Immature natural killer cell (primary cell): ENCODE results near the gene GABRP. TPM values are rescaled to one million over a fixed set of nuclear protein-coding genes. Genes with fewer than 3 reads are reported as not detected.
A peak's percentile ranks its signal among the peaks of the same experiment; 100 is the strongest.
"Not testable (repeated sequence)": the region's sequence is repeated elsewhere in the genome, so short reads cannot be mapped to it uniquely, and the experiment has no call there.

ENCODE experiments used
- DNase-seq, 3 donors: peaks; one replicate each; pipeline ENCODE4 v3.0.0; 2022; ENCODE audit warnings: mixed read lengths in 1 of 3
- H3K27ac Mint-ChIP-seq, 6 donors: one replicate each; pipeline ENCODE4 v1.8.0; 2020; ENCODE audit warnings: mixed read lengths in 6 of 6, mild to moderate bottlenecking in 5 of 6, inconsistent platforms in 4 of 6, moderate library complexity in 3 of 6
- H3K27me3 Mint-ChIP-seq, 3 donors: one replicate each; pipeline ENCODE4 v1.8.0; 2020 to 2021; ENCODE audit warnings: low read depth in 3 of 3, mild to moderate bottlenecking in 3 of 3, mixed read lengths in 3 of 3, moderate library complexity in 3 of 3, inconsistent platforms in 1 of 3
- H3K36me3 Mint-ChIP-seq, 3 donors: one replicate each; pipeline ENCODE4 v1.8.0; 2020; ENCODE audit warnings: mixed read lengths in 3 of 3, inconsistent platforms in 2 of 3, mild to moderate bottlenecking in 2 of 3
- H3K4me1 Mint-ChIP-seq, 2 donors: one replicate each; pipeline ENCODE4 v1.8.0; 2020; ENCODE audit warnings: inconsistent platforms in 2 of 2, mild to moderate bottlenecking in 2 of 2, mixed read lengths in 2 of 2, moderate library complexity in 1 of 2
- H3K4me3 Mint-ChIP-seq, 5 donors: one replicate each; pipeline ENCODE4 v1.8.0; 2020; ENCODE audit warnings: mild to moderate bottlenecking in 5 of 5, mixed read lengths in 5 of 5, inconsistent platforms in 3 of 5, moderate library complexity in 3 of 5
- H3K9me3 Mint-ChIP-seq, 6 donors: one replicate each; pipeline ENCODE4 v1.8.0; 2020; ENCODE audit warnings: mild to moderate bottlenecking in 6 of 6, mixed read lengths in 6 of 6, inconsistent platforms in 4 of 6, moderate library complexity in 3 of 6
- polyA plus RNA-seq, 3 donors: library from polyadenylated mRNA; unstranded; fragments of 300-500 nt; fragmentation: Illumina TruSeq; gene quantifications; one replicate each; pipeline ENCODE4 v1.2.3, GENCODE V29; 2021

The GABRP gene
- polyA plus RNA-seq, 3 donors from 2014 or later = not detected

DNA sequence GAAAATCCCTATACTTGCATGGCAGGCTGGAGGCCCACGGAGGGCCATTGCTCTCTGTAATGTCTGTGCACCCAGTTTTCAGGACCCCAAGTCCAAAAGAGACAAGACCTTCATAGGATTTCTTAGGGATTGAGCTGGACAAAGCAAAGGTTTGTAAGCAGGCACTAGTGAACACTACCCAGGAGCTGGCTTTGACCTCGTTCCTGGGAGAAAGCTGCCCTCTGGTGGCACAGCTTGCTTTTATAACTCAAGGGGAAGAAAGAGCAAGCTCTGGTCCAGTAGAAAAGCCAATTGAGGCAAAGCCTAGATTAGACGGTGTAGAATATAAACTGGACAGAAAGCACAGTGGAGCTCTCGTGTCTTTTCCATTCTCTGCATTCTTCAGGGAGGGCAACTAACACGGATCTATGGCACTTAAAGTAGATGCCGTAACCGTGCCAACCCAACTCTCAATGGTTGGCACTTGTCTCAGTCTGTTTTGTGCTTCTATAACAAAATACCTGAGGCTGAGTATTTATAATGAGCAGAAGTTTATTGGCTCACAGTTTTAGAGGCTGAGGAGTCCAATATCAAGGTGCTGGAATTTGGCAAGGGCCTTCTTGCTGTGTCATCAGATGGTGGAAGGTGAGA lies 7.9 kb downstream of the GABRP start:
- DNase-seq = no peak

DNA sequence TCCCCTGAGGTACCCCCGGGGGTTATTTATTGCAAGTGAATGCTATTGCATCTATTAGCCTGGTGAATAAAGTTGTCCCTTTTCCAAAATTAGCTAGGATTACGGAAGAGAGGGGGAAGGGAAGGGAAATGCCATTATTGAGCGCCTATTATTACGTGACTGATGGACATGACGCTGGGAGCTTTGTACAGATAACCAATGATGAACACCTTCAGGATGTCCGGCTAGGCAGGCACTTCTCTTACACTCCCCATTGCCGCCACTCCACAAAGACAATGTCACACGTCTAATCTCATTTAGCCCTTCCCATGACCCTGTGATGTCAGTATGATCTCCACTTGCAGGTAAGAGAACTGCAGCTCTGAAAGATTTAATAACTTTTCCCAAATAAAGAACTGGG lies 9.4 kb downstream of the GABRP start:
- Mint-ChIP-seq H3K9me3 (no peaks in the 10 kb centered on the region), H3K4me3 (no peak overlapping the region)
- DNase-seq = no peak

More for the DNA sequence above, 7.9 kb downstream of the GABRP start:
- Mint-ChIP-seq H3K27ac (no peak overlapping the region), H3K9me3 (no peaks in the 10 kb centered on the region), H3K4me1 (no peaks in the 10 kb centered on the region), H3K27me3 (peaks cover 0 to 5% (median 0%) of the 10 kb centered on the region in 3 donors), H3K4me3 (no peak overlapping the region), H3K36me3 (no peaks in the 10 kb centered on the region)

DNA sequence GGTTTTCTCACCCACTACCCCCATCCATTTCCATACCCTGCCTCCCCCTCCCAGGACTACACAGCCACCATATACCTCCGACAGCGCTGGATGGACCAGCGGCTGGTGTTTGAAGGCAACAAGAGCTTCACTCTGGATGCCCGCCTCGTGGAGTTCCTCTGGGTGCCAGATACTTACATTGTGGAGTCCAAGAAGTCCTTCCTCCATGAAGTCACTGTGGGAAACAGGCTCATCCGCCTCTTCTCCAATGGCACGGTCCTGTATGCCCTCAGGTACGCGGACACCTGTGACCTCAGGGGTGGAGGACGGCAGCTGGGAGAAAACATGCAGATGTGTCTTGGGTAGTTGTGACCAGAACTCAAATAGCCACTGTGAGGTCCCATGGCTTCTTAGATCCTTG lies 11.6 kb downstream of the GABRP start:
- Mint-ChIP-seq H3K36me3 (no peaks in the 10 kb centered on the region), H3K9me3 (no peaks in the 10 kb centered on the region), H3K27me3 (peaks cover 0 to 1% (median 0%) of the 10 kb centered on the region in 3 donors), H3K4me3 (no peak overlapping the region), H3K4me1 (no peaks in the 10 kb centered on the region), H3K27ac (no peak overlapping the region)
- DNase-seq = no peak

More for the DNA sequence above, 9.4 kb downstream of the GABRP start:
- Mint-ChIP-seq H3K4me1 (no peaks in the 10 kb centered on the region), H3K27me3 (peaks cover 0 to 5% (median 0%) of the 10 kb centered on the region in 3 donors), H3K36me3 (no peaks in the 10 kb centered on the region), H3K27ac (no peak overlapping the region)

DNA sequence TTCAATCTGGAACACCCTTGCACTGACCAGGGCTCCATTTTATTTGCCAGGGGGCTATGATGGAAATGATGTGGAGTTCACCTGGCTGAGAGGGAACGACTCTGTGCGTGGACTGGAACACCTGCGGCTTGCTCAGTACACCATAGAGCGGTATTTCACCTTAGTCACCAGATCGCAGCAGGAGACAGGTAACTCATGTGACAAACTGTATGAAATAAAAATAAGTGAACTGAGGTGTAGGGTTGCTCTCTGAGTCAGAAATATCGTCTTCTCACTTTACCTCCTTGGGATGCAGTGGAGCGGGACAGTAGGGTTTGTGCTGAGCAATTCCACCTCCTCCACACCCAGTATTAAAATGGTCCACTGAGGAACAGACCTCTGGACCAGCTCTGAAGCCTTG lies 22.1 kb downstream of the GABRP start:
- peaks cover 2 to 10% (median 3%) of the 10 kb centered on the region in 3 donors for H3K27me3 Mint-ChIP-seq
- no peak overlapping the region for H3K27ac Mint-ChIP-seq

DNA sequence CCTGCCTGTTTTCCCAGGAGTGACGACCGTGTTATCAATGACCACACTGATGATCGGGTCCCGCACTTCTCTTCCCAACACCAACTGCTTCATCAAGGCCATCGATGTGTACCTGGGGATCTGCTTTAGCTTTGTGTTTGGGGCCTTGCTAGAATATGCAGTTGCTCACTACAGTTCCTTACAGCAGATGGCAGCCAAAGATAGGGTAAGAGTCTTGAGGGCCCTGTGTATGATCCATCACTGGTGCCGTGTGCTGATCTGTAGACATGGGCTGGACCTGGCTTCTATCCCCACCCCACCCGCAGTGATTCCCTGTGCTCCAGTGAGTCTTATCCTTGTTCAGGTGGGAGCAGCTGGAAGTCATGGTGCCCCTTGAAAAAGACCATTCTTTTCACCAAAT lies 26.0 kb downstream of the GABRP start:
- Mint-ChIP-seq H3K36me3 (no peaks in the 10 kb centered on the region), H3K27ac (no peak overlapping the region), H3K9me3 (no peaks in the 10 kb centered on the region), H3K4me1 (no peaks in the 10 kb centered on the region), H3K4me3 (no peak overlapping the region), H3K27me3 (peaks cover 0 to 3% (median 2%) of the 10 kb centered on the region in 3 donors)
- DNase-seq = peak in 1 of 3 donors; percentile 0

More for the DNA sequence above, 22.1 kb downstream of the GABRP start:
- no peaks in the 10 kb centered on the region for H3K4me1 Mint-ChIP-seq
- no peaks in the 10 kb centered on the region for H3K36me3 Mint-ChIP-seq
- no peaks in the 10 kb centered on the region for H3K9me3 Mint-ChIP-seq
- no peak for DNase-seq
- no peak overlapping the region for H3K4me3 Mint-ChIP-seq

DNA sequence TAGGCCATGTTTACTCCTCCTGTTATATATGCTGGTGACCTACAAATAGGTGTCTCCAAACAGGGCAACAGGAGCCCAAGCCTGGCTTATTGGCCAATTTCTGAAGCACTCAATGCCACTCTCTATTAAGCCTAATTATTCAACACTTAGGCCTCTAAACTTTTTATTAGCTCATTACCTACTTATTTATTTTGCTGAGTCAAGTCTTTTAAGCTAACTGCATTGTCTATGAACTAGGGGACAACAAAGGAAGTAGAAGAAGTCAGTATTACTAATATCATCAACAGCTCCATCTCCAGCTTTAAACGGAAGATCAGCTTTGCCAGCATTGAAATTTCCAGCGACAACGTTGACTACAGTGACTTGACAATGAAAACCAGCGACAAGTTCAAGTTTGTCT lies 28.2 kb downstream of the GABRP start:
- peaks cover 0 to 1% (median 0%) of the 10 kb centered on the region in 6 donors for H3K9me3 Mint-ChIP-seq
- no peak for DNase-seq
- H3K4me3 Mint-ChIP-seq = no peak overlapping the region
- H3K27me3 Mint-ChIP-seq = peaks cover 2 to 3% (median 2%) of the 10 kb centered on the region in 3 donors
- no peak overlapping the region for H3K27ac Mint-ChIP-seq
- no peaks in the 10 kb centered on the region for H3K36me3 Mint-ChIP-seq
- H3K4me1 Mint-ChIP-seq = no peaks in the 10 kb centered on the region

DNA sequence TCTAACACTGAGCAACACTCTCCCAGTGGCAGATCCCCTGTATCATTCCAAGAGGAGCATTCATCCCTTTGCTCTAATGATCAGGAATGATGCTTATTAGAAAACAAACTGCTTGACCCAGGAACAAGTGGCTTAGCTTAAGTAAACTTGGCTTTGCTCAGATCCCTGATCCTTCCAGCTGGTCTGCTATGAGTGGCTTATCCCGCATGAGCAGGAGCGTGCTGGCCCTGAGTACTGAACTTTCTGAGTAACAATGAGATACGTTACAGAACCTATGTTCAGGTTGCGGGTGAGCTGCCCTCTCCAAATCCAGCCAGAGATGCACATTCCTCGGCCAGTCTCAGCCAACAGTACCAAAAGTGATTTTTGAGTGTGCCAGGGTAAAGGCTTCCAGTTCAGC lies 29.7 kb downstream of the GABRP start:
- Mint-ChIP-seq H3K4me3 (no peak overlapping the region), H3K36me3 (no peaks in the 10 kb centered on the region), H3K27ac (no peak overlapping the region), H3K27me3 (peaks cover 0 to 2% (median 2%) of the 10 kb centered on the region in 3 donors), H3K9me3 (peaks cover 0 to 1% (median 0%) of the 10 kb centered on the region in 6 donors), H3K4me1 (no peaks in the 10 kb centered on the region)
- no peak for DNase-seq

DNA sequence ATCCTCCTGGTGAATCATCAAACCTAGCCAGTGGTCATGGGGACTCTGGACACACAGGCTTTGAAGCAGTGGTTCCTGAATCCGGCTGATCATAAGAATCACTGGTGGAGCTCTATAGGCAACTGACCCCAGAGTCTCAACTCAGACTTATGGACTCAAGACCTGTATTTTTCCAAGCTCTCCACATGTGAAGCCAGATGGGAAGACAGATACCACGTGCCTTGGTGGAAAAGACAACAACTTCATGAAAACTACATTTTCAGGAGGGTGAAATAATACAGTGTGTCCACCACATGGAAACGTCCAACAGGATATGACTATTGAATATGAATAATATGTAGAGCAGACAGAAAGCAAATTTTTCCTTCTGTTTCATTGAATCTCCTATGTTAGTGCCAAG lies 33.7 kb downstream of the GABRP start:
- Mint-ChIP-seq H3K27me3 (peaks cover 2% of the 10 kb centered on the region in 3 donors), H3K27ac (no peak overlapping the region), H3K4me1 (no peaks in the 10 kb centered on the region), H3K36me3 (no peaks in the 10 kb centered on the region), H3K9me3 (peaks cover 0 to 1% (median 0%) of the 10 kb centered on the region in 6 donors), H3K4me3 (no peak overlapping the region)
- DNase-seq = no peak

DNA sequence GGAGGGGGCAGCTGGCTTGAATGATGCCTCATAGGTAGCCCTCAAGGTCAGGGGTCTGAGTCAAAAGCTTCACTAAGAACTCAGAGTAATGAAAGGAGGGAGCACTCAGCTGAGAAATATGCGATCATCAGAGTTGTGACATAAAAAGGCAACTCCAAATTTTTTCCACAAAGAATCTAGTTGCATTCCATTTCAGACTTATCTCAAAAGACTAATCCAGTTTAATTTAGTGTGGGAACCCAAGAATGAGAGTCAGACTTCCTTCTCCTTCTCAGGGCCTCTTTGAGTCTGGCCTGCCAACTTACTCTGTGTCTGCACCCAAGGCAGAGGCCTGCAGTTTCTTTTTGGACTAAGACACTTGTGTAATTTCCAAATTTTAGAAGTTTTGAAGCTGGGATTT lies 34.7 kb downstream of the GABRP start:
- H3K27me3 Mint-ChIP-seq = peaks cover 2 to 5% (median 4%) of the 10 kb centered on the region in 3 donors
- H3K27ac Mint-ChIP-seq = no peak overlapping the region
- DNase-seq = no peak
- H3K36me3 Mint-ChIP-seq = no peaks in the 10 kb centered on the region
- H3K4me1 Mint-ChIP-seq = no peaks in the 10 kb centered on the region
- peaks cover 0 to 1% (median 0%) of the 10 kb centered on the region in 6 donors for H3K9me3 Mint-ChIP-seq
- H3K4me3 Mint-ChIP-seq = no peak overlapping the region

DNA sequence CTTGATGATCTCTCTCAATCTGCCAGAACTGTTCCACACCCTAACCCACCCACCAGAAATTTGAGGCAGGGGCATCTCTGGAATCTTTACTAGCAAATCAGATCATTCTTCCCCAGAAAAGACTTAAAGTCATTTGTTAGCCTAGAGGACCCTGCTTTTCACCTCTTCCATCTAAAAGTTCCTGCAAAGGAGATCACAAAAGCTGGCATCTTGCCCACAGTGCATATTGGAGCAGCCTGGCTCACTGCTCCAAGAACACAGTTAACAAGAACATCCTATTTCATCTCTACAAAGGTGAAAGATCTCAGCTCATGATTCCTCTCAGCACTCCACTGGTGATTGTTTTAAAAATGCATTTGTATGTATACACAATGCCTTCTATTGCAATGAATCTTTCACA lies 36.3 kb downstream of the GABRP start:
- DNase-seq = no peak
- H3K27ac Mint-ChIP-seq = no peak overlapping the region
- H3K4me3 Mint-ChIP-seq = no peak overlapping the region
- H3K27me3 Mint-ChIP-seq = peaks cover 2 to 5% (median 3%) of the 10 kb centered on the region in 3 donors
- H3K4me1 Mint-ChIP-seq = no peaks in the 10 kb centered on the region
- no peaks in the 10 kb centered on the region for H3K36me3 Mint-ChIP-seq
- H3K9me3 Mint-ChIP-seq = peaks cover 0 to 1% (median 0%) of the 10 kb centered on the region in 6 donors

DNA sequence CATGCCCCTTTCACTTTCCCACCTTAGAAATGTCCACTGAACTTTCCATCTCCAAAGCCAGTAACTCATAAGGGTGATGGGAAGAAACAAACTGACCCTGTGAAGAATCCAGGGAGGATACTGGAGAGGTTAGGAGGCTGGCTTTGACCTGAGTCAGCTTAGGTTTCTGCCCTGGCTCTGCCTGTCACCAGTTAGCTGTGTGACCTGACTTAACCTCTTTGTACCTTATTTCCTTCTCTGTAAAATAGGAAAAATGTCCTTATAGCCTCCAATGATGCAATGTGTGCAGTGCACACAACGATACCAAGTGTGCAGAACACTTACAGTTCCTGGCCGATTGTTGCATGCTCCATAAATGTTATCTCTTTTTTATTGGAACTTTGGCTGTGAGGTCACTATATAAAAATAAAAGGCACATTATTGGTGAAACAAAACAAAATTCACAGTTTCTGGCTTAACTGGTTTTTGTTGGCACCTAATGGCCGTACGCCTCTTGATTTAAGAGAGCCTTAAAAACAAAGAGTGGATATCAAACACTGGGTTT lies 37.8 kb downstream of the GABRP start:
- peaks cover 0 to 9% (median 4%) of the 10 kb centered on the region in 3 donors for H3K27me3 Mint-ChIP-seq
- no peaks in the 10 kb centered on the region for H3K36me3 Mint-ChIP-seq
- DNase-seq = no peak
- H3K4me1 Mint-ChIP-seq = no peaks in the 10 kb centered on the region
- no peaks in the 10 kb centered on the region for H3K9me3 Mint-ChIP-seq
- no peak overlapping the region for H3K27ac Mint-ChIP-seq
- no peak overlapping the region for H3K4me3 Mint-ChIP-seq

DNA sequence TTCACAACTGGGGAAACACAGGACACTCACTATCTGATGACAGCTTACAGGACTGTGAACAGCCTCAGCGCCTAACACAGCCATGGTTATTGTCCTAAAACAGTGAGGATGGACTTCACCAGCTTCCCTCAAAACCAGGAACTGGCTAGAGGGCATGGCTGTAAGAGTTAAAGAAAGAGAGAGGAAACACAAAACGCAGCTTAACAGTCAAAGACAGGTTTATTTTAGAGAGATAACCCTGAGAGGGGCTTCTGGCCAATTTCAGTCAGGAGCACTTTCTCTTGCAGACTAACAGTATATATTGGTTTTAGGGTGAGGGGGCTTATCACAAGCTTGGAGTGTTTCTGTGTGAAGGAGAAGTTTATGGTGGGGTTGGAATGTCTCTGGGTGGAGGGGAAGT lies 42.6 kb downstream of the GABRP start:
- no peaks in the 10 kb centered on the region for H3K4me1 Mint-ChIP-seq
- H3K27me3 Mint-ChIP-seq = peaks cover 7 to 9% (median 7%) of the 10 kb centered on the region in 3 donors
- H3K4me3 Mint-ChIP-seq = no peak overlapping the region
- no peak for DNase-seq
- no peak overlapping the region for H3K27ac Mint-ChIP-seq
- no peaks in the 10 kb centered on the region for H3K36me3 Mint-ChIP-seq
- H3K9me3 Mint-ChIP-seq = no peaks in the 10 kb centered on the region

DNA sequence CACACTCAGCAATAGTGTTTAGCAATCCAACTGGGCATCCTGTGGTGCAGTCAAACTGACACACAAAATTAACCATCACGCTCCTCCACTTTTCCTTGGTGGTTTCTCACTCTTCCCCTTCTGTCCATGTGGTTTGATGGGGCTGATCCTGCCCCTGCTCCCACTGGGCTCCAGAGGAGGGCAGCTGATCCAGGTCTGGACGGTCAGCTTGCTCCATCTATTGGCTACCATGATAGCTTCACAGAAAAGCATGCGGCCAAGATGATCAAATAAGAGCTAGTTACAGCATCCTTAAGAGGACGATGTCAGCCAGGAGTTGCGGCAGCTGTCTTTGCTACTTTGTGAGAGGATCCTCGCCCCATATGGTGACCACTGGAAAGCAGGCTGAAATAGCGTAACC lies 48.7 kb downstream of the GABRP start:
- no peaks in the 10 kb centered on the region for H3K4me1 Mint-ChIP-seq
- H3K36me3 Mint-ChIP-seq = no peaks in the 10 kb centered on the region
- DNase-seq = no peak
- H3K9me3 Mint-ChIP-seq = peaks cover 0 to 11% (median 2%) of the 10 kb centered on the region in 6 donors
- no peak overlapping the region for H3K4me3 Mint-ChIP-seq
- H3K27me3 Mint-ChIP-seq = peaks cover 3 to 13% (median 9%) of the 10 kb centered on the region in 3 donors
- H3K27ac Mint-ChIP-seq = no peak overlapping the region

DNA sequence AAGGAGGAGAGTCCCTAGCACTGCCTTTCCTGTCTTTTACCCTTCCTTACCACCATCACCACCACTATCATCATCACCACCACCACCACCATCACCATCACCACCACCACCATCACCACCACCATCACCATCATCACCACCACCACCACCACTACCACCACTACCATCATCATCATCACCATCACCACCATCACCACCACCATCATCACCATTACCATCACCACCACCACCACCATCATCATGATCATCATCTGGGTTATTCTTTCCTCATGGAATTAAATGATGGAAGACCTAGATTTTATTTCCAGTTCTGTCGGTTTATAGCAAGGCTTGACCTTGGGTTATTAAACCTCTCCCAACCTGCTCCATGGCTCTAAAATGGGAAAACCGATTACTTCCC lies 50.5 kb downstream of the GABRP start:
- Mint-ChIP-seq H3K27ac (peak overlapping the region in 1 of 6 donors; percentile 38), H3K9me3 (peaks cover 0 to 11% (median 2%) of the 10 kb centered on the region in 6 donors), H3K27me3 (peaks cover 0 to 13% (median 3%) of the 10 kb centered on the region in 3 donors)
- H3K4me1 Mint-ChIP-seq, H3K36me3 Mint-ChIP-seq, H3K4me3 Mint-ChIP-seq, DNase-seq: not testable (repeated sequence)

DNA sequence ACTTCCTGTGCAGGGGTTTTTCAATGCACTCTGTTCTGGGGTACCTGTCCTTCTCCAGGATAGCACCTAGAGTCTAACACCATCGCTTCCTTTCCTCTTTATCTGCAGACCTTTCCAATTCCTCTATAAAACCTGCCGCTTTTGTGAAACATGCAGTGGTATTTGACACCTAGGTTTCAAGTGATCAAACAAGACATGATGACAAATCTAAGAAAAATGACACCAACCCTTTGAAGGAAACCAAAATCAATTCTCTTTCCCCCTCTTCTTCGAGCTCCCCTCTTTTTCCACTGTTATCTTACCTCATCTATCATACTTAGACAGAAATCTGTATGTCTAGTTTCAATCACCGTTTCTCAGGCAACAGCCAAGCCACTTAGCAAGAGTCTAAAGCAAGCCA lies 52.7 kb downstream of the GABRP start:
- H3K27ac Mint-ChIP-seq = no peak overlapping the region
- H3K36me3 Mint-ChIP-seq = no peaks in the 10 kb centered on the region
- H3K4me3 Mint-ChIP-seq = no peak overlapping the region
- no peak for DNase-seq
- H3K9me3 Mint-ChIP-seq = peaks cover 0 to 11% (median 2%) of the 10 kb centered on the region in 6 donors
- no peaks in the 10 kb centered on the region for H3K4me1 Mint-ChIP-seq
- H3K27me3 Mint-ChIP-seq = peaks cover 0 to 13% (median 3%) of the 10 kb centered on the region in 3 donors
